Sciatic nerve (tissue), 2 donors: ENCODE data around the gene CCDC27. TPM values are rescaled to one million over a fixed set of nuclear protein-coding genes. Genes with fewer than 3 reads are reported as not detected.

Experiments
- ATAC-seq: fragments of 200-7000 bp; cut with Tn5 transposase; one replicate; pipeline ENCODE4 v1.9.1; 2020; ENCODE audit warnings: mild to moderate bottlenecking, moderate library complexity
- DNase-seq: peaks from one replicate; pipeline ENCODE4 v3.0.0-alpha.2; 2020; ENCODE audit warnings: low spot score
- intact Hi-C: fragments of 100-400 bp; cut with DNase I; formaldehyde crosslinking; loops from one replicate; pipeline ENCODE4 v1.14.2; 2022
- total RNA-seq: library from RNA; stranded (reverse); fragmentation: NEBNext Ultra II Directional; extraction: Animal tissue kit (Norgen Biotek cat#: 25700); gene quantifications from one replicate; pipeline ENCODE4 v1.2.1, GENCODE V29; 2021
- donor health status: DM: no; HTN: no; CAD: no.
- donor health status: DM: no; HTN: no; CAD: no.

Gene CCDC27
- not detected for total RNA-seq

- ATAC-seq (no peak), DNase-seq (no peak)
- intact Hi-C loops = no loop called here
Observed at GRCh38 chr1:3752400-3752945, at the start of gene CCDC27. Gene CCDC27, plus strand, starts transcription at chr1:3752450. Its CDS starts 32 bp downstream, at chr1:3752482.

DNA sequence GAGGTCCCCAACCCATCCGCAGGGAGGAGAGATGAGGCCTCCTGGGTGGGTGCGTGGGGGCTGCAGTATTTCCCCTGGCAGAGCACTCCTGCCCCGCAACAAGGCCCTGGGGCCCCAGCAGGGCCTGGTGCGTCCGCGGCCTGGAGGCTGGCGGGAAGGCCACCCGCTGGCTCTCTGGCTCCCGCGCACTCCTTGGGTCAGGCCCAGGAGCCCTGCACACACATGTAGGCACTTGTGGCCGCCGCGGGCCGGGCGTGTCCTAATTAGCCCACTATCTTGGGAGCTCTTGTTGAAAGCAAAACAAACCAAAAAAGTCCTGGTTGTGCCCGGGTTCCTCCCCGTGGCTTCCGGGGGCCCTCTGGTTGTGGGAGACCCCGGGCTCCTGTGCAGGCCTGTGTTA is 49.7 kb upstream of the CCDC27 start:
- DNase-seq = no peak
- intact Hi-C loops = no loop called here
- ATAC-seq = no peak

GRCh38 chr1:3702990-3703728 is 49.1 kb upstream of the CCDC27 start:
- DNase-seq = no peak
- ATAC-seq = no peak
- intact Hi-C loops = no loop called here

DNA sequence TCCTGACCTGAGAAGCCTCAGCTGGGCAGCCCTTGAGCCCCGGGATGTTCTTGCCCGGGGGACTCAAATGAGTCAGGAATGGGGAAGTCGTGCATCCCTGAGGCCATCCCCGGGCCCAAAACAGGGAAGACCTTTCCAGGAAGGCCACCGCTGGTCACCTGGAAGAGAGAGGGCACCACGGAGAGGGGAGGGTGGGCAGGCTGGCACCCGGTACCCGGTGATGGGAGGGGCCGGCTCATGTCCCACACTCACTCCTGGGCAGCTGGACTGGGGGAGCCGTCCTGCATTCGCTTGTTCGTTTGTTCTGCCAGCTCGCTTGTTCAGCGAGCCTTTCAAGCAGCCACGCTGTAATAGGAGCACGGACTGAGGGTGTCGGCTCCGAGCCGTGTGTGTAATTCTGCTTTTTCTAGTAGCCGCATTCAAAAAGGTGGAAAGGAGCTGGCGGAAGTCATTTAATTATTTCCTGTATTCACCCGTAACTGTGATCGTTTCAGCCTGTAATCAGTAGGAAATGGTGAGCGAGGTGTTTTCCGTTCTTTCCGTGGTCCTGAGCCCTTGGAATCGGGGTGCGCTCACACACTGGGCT is 48.4 kb upstream of the CCDC27 start:
- DNase-seq (no peak), ATAC-seq (no peak)
- intact Hi-C loops = no loop called here

- no peak for DNase-seq
- intact Hi-C loops = no loop called here
- ATAC-seq = no peak
Observed at GRCh38 chr1:3705341-3705950, 46.8 kb upstream of the CCDC27 start.

- ATAC-seq (no peak), DNase-seq (no peak)
- intact Hi-C loops = loop anchor here (2.0 kb wide), 1 partner anchor 32 kb away; no protein-coding TSS in a partner anchor
Observed at GRCh38 chr1:3706651-3707297, 45.5 kb upstream of the CCDC27 start.

- intact Hi-C loops = loop anchor here (2.0 kb wide), 1 partner anchor 31 kb away; no protein-coding TSS in a partner anchor
- DNase-seq = no peak
- no peak for ATAC-seq
Observed at GRCh38 chr1:3707298-3707938, 44.8 kb upstream of the CCDC27 start.

DNA sequence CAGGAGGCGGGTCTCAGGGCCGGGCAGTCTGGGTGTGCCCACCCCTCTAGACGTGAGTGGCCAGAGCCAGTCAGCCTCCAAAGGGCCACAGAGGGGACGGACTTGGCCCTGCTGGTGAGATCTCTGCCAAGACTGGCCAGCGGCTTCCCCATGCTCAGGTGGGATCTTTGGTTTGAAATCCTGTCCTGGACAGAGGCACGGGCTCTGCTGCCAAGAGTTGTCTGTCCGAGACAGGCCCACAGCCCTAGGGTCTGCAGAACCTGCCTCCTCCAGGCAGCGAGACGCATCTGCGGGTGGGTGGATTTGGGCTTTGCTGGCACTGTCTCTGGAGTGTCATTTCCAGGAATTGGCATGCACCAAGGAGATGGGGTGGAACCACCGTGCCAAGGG is 44.3 kb upstream of the CCDC27 start:
- intact Hi-C loops = loop anchor here (2.0 kb wide), 1 partner anchor 31 kb away; no protein-coding TSS in a partner anchor
- no peak for DNase-seq
- no peak for ATAC-seq

DNA sequence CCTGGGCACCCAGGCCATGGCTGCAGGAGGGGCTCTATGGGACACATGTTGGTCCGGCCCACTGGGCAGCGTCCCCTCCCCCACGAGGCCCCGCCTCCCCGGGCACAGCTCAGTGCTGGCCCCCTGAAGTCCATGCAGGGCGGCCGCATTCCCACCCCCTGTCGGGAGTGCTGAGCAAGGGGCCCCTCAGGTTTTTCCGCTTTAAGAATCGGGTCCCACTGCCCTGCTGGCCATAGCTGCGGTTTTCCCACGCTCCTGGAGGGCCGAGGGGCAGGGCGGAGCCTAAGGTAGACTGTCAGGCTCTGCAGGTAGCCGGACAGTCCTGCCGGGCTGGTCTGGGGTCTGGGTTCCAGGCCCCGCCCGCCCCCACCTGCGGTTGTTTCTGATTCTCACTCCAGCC is 43.5 kb upstream of the CCDC27 start:
- intact Hi-C loops = no loop called here
- ATAC-seq = no peak
- no peak for DNase-seq

- ATAC-seq (no peak), DNase-seq (no peak)
- intact Hi-C loops = no loop called here
Observed at GRCh38 chr1:3710251-3710650, 42.0 kb upstream of the CCDC27 start.

- intact Hi-C loops = no loop called here
- ATAC-seq (no peak), DNase-seq (no peak)
Observed at GRCh38 chr1:3711381-3711779, 40.9 kb upstream of the CCDC27 start.

- intact Hi-C loops = no loop called here
- DNase-seq (no peak), ATAC-seq (no peak)
Observed at GRCh38 chr1:3711780-3712451, 40.3 kb upstream of the CCDC27 start.

DNA sequence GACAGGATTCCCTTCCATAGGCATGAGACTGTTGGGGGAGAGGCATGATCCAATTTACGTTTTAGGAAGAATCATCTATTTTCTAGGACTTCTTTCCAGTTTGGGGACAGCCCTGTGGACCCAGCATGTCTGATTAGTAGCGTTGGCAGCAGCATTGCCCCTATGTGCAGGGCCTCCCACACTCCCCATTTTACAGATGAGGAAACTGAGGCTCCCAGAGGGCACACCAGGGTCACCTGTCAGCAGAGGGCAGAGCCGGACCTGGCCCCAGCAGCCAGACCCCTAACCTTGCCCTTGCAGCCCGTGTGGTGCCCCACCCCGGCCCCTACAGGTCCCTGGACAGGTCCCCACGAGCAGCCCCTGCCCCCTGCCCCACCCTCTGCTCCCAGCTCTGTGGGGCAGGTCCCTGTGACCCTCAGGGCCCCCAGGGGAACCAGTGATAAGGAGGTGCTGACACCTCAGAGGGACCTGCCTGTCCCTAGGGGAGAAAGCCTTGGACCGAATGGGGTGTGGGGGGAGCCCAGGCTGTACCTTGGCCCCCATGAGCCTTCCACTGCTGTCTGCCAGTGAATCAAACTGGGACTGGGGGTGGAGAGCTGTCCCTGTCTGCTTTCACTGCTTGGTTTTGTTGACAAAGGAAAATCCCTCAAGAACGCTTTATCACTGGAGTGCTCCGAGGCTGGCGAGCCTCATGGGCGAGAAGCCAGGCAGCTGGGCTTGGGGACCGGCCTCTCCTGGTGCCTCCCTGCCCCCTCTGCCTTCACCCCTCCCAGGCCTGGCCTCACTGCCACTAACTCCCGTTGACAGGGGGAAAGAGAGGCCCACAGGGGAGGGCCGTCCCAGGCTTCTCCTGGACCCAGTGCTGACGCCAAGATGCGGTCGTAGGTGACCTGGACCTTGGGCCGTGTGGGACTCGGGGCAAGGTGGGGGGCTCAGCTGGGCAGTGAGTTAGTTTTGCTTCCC is 39.4 kb upstream of the CCDC27 start:
- DNase-seq (no peak), ATAC-seq (no peak)
- intact Hi-C loops = no loop called here

GRCh38 chr1:3713840-3714239 is 38.4 kb upstream of the CCDC27 start:
- no peak for DNase-seq
- ATAC-seq = no peak
- intact Hi-C loops = no loop called here

GRCh38 chr1:3714284-3714741 is 37.9 kb upstream of the CCDC27 start:
- no peak for ATAC-seq
- intact Hi-C loops = no loop called here
- DNase-seq = no peak

- no peak for DNase-seq
- ATAC-seq = no peak
- intact Hi-C loops = no loop called here
Observed at GRCh38 chr1:3714814-3715213, 37.4 kb upstream of the CCDC27 start.

GRCh38 chr1:3716351-3716750 is 35.9 kb upstream of the CCDC27 start:
- intact Hi-C loops = no loop called here
- no peak for DNase-seq

More at GRCh38 chr1:3716351-3716750, 35.9 kb upstream of the CCDC27 start:
- no peak for ATAC-seq
